Right lobe of liver (tissue), 6 donors: ENCODE measurements around the gene TRIM71. TPM values are rescaled to one million over a fixed set of nuclear protein-coding genes. Genes with fewer than 3 reads are reported as not detected.
"Not testable (repeated sequence)": the region's sequence is repeated elsewhere in the genome, so short reads cannot be mapped to it uniquely, and the experiment has no call there.

Experiments
- ATAC-seq, 4 donors: fragments of 200-7000 bp; cut with Tn5 transposase; one replicate each; pipeline ENCODE4 v1.9.1; 2020; ENCODE audit warnings: mild to moderate bottlenecking in 4 of 4, moderate library complexity in 4 of 4
- DNase-seq, 3 donors: peaks; one replicate each; pipeline ENCODE4 v3.0.0-alpha.2; 2020
- H3K27ac ChIP-seq, 3 donors: fragments of 200-600 bp; one replicate each; pipeline ENCODE4 v1.8.0; 2022
- H3K27me3 ChIP-seq, 2 donors: fragments of 200-600 bp; one replicate each; pipeline ENCODE4 v1.8.0; 2022
- H3K36me3 ChIP-seq, 4 donors: fragments of 200-600 bp; sonication (generic) in 1 of 4; one replicate each; pipeline versions ENCODE4 v1.5.1 to v1.8.0; 2017 to 2022; ENCODE audit warnings: control low read depth in 1 of 4
- H3K4me1 ChIP-seq, 4 donors: fragments of 200-600 bp; sonication (generic) in 1 of 4; one replicate each; pipeline versions ENCODE4 v1.5.1 to v1.8.0; 2017 to 2022; ENCODE audit warnings: control low read depth in 1 of 4
- H3K4me3 ChIP-seq, 3 donors: fragments of 200-600 bp; one replicate each; pipeline ENCODE4 v1.8.0; 2022
- H3K9me3 ChIP-seq, 4 donors: fragments of 200-600 bp; sonication (generic) in 1 of 4; one replicate each; pipeline versions ENCODE4 v1.5.1 to v1.8.0; 2017 to 2022; ENCODE audit warnings: control low read depth in 1 of 4
- CTCF ChIP-seq, 4 donors: fragments of 200-600 bp in 3 of 4; fragments of 450-650 bp in 1 of 4; IDR thresholded peaks; one replicate each; pipeline versions ENCODE4 v1.5.1 to v1.8.0; 2016 to 2022; ENCODE audit warnings: antibody characterized with exemption in 4 of 4, mild to moderate bottlenecking in 2 of 4
- POLR2A ChIP-seq: fragments of 450-650 bp; IDR thresholded peaks from one replicate; pipeline ENCODE4 v1.6.1; 2017; ENCODE audit warnings: antibody characterized with exemption, mild to moderate bottlenecking
- WGBS: methylation state at CpG from one replicate; pipeline ENCODE4 v1.1.6; 2018; ENCODE audit warnings: low coverage, low lambda C conversion rate; ENCODE audit not compliant: insufficient coverage; ENCODE audit errors: missing lambda C conversion rate; 5-methylcytosine and 5-hydroxymethylcytosine counted together
- intact Hi-C, 2 donors: fragments of 100-400 bp; cut with DNase I; formaldehyde crosslinking; loops; one replicate each; pipeline versions ENCODE4 v1.11.2 to v1.14.1; 2022
- total RNA-seq, 6 experiments: library from RNA; depleted of rRNA in 2 of 6; stranded (reverse); fragments of >200 nt in 2 of 6; fragmentation: NEBNext Ultra II Directional in 3 of 6; extraction: Animal tissue kit (Norgen Biotek cat#: 25700) in 3 of 6; gene quantifications; one replicate each; pipeline versions ENCODE4 v1.1.0 to v1.2.4, GENCODE V29; 2016 to 2023
- donor health status: DM: no; HTN: yes; CAD: no.
- donor health status: DM: no; HTN: no; CAD: no.
- donor health status: DM: no; HTN: no; CAD: no.
- donor health status: DM: no; HTN: yes; CAD: no.
- donor health status: DM: no; HTN: yes; CAD: no.

Gene TRIM71
- total RNA-seq, 6 experiments from 2014 or later: not detected

GRCh38 chr3:32822609-32823498 is 5.1 kb downstream of the TRIM71 start:
- no peaks in the 10 kb centered on the region for H3K36me3 ChIP-seq
- peaks cover 0 to 6% (median 0%) of the 10 kb centered on the region in 4 donors for H3K4me1 ChIP-seq
- DNase-seq (no peak), ATAC-seq (no peak)
- no peak overlapping the region for H3K4me3 ChIP-seq
- 74% methylated on average over 5 of the region's 5 CpGs for WGBS
- H3K27me3 ChIP-seq: peaks cover under 1 to 37% of the 10 kb centered on the region in 2 donors
- intact Hi-C loops: no loop called here
- H3K27ac ChIP-seq: no peak overlapping the region
- TF ChIP-seq CTCF (IDR thresholded peaks at IDR 0.05) (no peak), POLR2A (no peak)
- no peaks in the 10 kb centered on the region for H3K9me3 ChIP-seq

- H3K27me3 ChIP-seq: peaks cover 0 to 30% of the 10 kb centered on the region in 2 donors
- intact Hi-C loops, DNase-seq, H3K4me1 ChIP-seq, H3K9me3 ChIP-seq, H3K27ac ChIP-seq, H3K36me3 ChIP-seq, H3K4me3 ChIP-seq, ATAC-seq: not testable (repeated sequence)
- WGBS: 94% methylated on average over 14 of the region's 21 CpGs
Measured at GRCh38 chr3:32823641-32824184, 5.9 kb downstream of the TRIM71 start.

GRCh38 chr3:32825601-32826375 is 8.0 kb downstream of the TRIM71 start:
- 84% methylated on average over 6 of the region's 12 CpGs for WGBS

GRCh38 chr3:32831062-32831461 is 13.3 kb downstream of the TRIM71 start:
- no peaks in the 10 kb centered on the region for H3K9me3 ChIP-seq
- no peak overlapping the region for H3K4me3 ChIP-seq
- no peak for ATAC-seq
- TF ChIP-seq POLR2A (no peak), CTCF (IDR thresholded peaks at IDR 0.05) (no peak)
- intact Hi-C loops: no loop called here
- H3K27ac ChIP-seq: no peak overlapping the region
- H3K27me3 ChIP-seq: no peaks in the 10 kb centered on the region
- no peaks in the 10 kb centered on the region for H3K36me3 ChIP-seq
- H3K4me1 ChIP-seq: no peaks in the 10 kb centered on the region
- DNase-seq: no peak
- 77% methylated on average over 3 of the region's 4 CpGs for WGBS

More at GRCh38 chr3:32825601-32826375, 8.0 kb downstream of the TRIM71 start:
- DNase-seq (no peak), ATAC-seq (no peak)
- Histone ChIP-seq H3K9me3 (no peaks in the 10 kb centered on the region), H3K4me3 (no peak overlapping the region), H3K36me3 (no peaks in the 10 kb centered on the region), H3K27me3 (peaks cover 0 to 9% of the 10 kb centered on the region in 2 donors), H3K4me1 (peaks cover 0 to 5% (median 0%) of the 10 kb centered on the region in 4 donors), H3K27ac (no peak overlapping the region)
- intact Hi-C loops: no loop called here
- TF ChIP-seq CTCF (IDR thresholded peaks at IDR 0.05) (no peak), POLR2A (no peak)
